ENCODE results near the gene KIT.
A peak's percentile ranks its signal among the peaks of the same experiment; 100 is the strongest.

Gene KIT

DNA sequence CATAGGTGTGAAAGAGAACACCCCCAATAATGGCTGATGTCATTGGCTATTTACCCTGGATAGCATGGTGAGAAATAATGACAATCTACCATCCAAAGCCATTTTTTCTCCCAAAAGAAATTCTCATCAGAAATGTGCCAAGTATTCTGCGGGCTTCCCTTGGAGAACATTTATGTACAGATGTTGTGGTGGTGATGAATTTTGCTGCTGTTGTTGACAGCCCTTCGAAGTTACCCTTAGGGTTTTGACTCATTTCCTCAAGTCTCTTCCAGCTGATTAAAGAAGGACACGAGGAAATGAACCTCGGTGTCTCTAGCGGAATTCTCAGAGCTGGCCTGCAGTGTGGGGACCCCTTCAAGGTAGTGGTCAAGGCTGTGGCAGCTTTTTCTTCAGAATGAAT is 3.4 kb downstream of the KIT start:
- peak in 2 of 3 donors; percentile 28 to 52 for DNase-seq

DNA sequence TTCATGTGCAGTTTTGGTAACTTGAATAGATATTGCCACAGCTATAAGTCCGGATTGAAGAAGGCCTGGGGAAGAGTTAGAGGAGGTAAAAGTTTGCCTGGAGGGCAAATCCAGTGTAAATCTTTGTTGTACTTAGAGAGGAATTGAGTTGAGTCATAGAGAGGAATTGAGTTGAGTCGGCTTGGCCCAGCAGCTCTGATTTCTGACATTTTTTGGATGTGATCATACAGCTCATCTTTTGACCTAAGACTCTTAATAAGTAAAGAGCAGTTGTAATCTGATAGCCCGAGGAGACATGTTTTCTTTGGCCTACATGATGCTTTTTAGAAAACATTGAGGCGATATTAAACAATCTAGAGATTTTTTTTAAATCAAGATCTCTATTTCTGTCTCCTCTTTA is 3.9 kb downstream of the KIT start:
- DNase-seq, result peak in 2 of 3 donors; percentile 30 to 45

DNA sequence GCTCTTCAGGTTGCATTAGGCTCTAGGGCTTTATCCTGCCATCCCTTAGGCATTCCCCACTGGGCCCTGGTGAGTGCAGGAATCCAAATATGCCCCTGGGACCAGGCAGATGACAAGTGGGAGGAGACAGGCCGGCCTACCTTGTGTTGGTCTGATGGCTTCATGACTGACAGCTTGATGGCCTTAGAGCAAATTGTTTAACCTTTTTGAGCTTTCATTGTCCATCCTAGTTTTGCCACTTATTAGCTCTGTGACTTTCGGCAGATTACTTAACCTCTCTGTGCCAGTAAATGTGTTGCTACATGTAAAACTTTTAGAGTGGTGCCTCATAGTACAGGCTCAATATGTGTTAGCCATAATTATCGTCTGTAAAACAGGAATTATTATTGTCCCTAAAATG is 4.4 kb downstream of the KIT start:
- no peak for DNase-seq

DNA sequence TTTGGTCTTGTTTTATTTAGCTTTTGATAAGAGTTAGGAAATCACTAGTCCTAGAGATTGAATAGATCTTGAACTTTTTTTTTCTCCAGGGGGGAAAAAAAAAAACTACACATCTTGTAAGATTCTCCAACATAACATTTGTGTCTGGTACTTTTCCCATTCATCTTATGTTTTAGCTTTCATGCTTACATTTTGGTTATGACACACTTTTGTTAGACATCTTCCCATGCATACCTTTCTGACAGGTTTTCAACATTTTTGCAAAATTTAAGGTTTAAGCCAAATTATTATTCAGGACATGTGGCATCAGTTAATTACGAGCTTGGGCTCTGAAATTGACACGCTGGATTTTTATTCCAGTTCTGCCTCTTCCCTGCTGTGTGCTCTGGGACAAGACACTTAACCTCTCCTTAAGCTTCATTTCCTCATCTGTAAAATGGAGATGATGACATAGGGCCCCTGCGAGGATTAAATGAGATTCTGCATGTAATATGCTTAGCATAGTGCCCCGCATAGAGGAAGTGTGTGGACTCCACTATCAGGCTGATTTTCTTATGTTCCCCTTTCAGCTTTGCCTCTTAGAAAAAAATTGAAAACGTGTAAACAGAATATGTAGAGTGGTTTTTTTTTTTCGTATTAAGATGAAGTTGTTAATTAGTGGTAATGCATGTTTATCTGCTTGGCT is 5.3 kb downstream of the KIT start:
- peak; percentile 67 to 79 (median 78) for DNase-seq

DNA sequence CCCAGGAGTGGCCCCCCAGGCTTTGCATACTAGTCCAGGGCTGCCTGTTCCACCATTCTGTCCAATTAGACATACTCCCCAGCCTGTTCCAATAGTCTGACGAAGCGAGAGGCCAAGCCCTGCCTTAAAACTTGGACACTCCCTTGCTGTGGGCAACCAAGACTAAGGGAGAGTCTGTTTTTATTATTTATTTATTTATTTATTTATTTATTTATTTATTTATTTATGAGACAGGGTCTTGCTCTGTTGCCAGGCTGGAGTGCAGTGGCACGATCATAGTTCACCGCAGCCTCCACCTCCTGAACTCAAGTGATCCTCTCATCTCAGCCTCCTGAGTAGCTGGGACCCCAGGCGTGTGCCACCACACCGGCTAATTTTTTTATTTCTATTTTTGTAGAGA is 6.6 kb downstream of the KIT start:
- DNase-seq, result no peak

DNA sequence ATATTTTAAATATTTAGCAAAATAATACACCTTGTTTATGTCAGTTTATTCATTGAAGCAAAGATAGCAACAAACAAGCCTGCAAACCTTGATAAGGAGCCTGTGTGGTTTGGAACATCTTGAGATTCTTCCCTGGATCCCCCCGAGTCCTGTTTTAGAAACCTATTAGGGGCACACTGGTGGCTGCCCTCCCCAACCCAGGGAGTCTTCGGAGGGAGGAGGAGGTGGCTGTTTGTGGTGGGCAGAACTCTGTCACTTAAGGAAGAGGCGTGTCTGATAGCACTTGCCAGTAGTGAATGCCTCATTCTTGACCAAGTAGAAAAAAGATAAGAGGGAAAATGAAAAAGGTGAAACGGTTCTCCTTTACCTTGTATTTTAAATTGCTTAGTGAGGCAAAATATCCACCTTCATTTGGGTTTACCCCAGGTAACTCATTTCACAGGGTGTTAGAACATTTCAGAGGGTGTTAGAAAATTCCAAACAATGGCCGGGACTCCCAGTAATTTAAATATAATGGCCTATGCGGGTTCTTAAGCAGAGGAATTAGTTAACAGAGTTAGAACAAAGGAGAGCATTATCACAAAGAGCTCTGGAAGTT is 10.4 kb downstream of the KIT start:
- DNase-seq, result no peak

DNA sequence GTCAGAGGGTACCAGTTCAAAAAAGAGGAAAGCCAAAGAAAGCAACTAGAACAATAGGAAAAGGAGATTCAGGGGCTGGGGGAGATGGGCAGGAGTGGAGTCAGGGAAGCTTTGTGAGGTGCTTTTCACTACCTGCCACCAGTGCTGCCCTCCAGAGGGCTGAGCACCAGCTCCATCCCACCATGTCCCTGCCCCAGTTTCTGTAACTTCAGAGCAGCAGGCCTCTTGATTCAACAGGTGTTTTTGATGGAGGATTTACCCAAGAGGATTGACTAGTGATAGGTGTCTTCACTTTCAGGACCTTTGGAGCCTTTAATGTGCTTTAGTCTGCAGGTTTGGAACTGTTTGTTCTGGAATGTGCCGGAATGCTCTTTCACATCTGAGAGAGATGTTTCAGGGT is 12.1 kb downstream of the KIT start:
- DNase-seq, result no peak

DNA sequence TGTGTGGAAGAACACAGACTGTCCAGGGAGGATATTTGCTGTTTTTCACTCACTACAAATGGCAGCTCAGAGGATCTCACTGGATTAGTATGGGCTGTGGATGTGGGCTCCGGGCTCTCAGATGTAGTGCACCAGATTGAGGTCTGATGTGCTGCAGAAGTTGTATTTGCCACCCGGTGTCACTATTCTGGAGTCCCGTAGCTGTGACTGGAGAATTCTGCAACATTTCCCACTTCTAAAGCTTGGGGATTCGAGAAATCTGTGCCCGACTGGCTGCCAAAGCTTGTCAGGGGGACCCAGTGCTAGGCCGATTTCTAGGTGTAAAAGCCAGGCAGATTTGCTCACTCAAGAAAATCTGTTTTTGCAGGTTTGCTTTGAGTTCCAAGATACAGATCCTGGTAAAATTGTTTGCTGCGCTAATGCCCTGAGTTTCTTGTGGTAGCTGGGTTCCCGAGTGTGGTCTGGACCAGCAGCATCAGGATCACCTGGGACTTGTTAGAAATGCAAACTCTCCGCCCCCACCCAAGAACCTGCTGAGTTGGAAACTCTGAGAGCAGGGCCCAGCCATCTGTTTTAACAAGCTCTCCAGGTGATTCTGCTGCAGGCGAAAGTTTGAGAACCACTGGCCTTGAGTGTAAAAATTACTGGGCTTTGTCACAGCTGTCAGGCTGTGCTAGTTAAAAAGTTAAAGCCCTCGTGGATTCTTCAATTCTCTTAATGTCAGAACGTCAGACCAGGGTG is 18.1 kb downstream of the KIT start:
- DNase-seq, result no peak

DNA sequence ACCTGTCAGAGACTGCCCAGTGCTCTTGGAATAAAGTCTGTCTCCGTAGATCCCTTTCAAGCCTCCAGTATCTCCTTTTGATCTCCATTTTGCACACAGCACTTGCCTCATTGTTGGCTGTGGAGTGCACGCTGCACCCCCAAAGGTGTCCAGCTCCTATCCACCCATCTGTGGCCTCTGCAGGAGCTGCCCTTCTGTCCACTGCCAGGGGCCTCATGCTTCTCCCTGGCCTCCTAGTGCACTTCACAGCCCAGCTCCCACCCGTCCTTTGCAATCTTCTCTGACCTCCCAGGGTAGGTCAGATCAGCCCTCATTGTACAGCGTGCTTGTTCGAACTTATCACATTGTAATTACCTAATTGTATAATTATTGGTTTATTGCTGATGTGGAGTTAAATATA is 18.9 kb downstream of the KIT start:
- DNase-seq, result no peak

DNA sequence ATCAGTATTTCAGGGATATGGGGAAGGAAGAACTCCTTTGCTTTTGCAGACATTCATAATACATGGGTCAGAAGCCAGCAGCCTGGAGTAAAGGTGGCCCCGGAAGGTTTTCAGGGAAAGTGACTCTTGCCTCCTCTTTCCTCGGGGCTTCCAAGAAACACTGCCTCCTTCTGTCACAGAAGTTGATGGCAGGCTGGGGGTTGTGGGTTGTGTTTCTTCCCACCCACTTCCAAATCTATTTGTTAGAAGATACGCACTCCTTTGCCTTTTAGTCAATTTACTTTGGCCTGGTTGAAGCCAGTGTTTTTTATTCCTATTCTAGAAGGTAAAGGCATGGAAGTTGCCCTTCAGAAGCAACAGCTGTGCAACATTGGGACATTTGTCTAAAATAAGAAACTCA is 19.7 kb downstream of the KIT start:
- DNase-seq, result no peak

DNA sequence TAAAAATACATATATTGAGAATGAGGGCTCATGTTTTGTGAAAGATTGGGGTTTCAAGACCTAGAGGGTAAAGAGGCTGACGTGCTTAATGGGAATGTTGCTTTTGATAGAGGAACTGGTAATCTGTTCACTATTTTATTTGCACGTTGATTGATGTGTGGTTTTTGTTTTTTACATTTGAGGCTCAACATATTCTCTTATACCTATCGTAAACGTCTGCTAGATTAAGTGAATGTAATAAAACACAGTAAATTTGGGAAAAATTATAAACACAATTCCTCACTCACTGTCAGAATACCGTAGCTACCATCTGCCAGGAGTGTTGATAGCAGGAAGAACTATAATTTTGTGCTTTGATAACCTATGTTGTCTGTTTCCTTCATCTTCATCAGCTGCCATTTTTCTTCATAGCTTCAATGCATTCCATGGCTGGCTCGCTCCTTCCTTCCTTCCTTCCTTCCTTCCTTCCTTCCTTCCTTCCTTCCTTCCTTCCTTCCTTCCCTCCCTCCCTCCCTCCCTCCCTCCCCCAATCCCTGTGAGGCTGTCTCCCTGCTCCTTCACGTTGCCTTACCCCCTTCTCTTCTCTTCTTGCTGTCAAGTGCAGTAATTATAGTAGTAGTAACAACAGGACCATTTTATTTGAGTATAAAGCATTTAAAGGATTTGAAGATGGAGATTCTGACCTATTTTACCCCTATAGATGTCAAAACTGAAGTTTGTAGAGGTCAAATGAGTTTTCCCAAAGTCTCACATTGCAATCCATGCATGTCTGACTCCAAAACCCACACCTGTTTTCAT is 20.3 kb downstream of the KIT start:
- DNase-seq, result no peak

DNA sequence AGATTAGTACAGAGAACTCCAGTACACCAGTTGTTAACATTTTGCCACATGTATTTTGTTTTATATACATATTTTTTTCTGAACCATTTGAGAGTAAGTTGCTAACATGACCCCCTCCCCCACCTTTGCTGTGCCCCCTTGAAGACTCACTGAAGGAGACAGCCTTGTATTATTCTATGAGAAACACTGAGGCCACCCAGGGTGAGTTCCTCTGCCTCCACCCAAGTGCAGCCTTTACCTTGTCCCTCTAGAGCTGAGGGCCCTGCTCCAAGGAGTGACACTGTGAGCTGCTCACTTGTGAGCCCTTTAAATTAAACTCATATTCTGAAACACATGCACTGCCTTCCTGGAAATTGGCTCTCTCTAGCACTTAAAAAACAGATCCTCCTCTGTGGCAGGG is 21.1 kb downstream of the KIT start:
- DNase-seq, result no peak

DNA sequence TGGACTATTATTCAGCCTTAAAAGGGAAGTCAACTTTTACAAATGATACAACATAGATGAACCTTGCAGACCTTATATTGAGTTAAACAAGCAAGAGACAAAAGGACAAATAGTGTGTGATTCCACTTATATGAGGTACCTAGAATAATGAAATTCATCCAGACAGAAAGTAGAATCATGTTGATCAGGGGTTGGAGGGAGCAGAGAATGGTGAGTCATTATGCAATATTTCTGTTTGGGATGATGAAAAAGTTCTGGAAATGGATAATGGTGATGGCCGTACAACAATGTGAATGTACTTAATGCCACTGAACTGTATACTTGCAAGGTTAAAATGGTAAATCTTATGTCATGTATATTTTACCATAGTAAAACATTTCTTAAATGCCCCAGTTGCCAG is 22.1 kb downstream of the KIT start:
- no peak for DNase-seq

DNA sequence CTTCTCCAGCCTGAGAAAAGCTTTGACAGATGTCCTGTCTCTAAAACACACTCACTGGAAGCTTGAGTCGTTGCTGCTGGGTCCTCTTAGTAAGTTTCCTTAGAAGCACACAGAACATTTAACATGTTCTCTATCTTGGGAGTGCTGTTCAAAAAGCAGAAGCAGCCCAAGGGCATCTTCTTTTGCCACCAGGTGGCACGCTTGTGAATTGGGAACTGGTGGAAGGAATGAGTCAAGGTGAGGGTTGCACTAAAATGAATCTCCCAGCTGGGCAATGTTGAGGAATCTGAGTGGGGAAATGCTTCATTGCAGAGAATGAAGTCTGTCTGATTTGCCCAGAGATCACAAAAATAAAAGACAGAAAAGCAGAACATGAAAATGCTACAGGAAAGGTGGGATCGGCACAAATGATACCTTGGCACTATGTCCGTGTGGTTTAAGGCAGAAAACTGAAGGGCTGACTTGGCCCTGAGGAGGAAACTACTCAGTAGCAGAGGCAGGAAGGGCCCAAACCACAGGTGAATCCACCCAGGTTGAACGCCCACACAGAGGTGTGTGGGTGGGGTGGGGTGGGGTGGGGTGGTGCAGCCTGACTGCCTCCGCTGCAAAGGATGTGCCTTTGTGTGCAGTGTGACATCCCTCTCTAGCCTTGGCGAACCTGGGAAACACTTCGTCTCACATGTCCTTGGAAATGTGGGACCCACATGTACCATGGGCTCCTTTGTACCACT is 26.0 kb downstream of the KIT start:
- peak; percentile 71 to 79 (median 78) for DNase-seq

DNA sequence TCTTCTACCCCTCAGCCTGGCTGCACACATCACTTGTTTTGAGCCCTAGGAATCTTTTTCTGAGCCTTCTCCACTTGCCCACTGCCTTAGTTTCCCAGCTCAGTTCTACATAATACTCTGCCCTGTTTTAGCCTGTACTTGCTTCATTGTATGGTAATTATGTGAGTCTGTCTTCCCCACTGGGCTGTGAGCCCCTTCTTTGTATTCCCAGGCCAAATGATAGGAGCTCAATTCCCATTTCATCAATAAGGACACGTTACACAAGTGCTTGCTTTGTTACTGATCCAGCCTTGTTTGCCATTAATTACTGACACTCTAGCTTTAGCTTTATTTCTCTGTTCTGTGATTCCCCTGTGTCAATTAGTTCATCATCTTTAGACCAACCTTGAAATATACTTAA is 28.1 kb downstream of the KIT start:
- DNase-seq, result no peak

DNA sequence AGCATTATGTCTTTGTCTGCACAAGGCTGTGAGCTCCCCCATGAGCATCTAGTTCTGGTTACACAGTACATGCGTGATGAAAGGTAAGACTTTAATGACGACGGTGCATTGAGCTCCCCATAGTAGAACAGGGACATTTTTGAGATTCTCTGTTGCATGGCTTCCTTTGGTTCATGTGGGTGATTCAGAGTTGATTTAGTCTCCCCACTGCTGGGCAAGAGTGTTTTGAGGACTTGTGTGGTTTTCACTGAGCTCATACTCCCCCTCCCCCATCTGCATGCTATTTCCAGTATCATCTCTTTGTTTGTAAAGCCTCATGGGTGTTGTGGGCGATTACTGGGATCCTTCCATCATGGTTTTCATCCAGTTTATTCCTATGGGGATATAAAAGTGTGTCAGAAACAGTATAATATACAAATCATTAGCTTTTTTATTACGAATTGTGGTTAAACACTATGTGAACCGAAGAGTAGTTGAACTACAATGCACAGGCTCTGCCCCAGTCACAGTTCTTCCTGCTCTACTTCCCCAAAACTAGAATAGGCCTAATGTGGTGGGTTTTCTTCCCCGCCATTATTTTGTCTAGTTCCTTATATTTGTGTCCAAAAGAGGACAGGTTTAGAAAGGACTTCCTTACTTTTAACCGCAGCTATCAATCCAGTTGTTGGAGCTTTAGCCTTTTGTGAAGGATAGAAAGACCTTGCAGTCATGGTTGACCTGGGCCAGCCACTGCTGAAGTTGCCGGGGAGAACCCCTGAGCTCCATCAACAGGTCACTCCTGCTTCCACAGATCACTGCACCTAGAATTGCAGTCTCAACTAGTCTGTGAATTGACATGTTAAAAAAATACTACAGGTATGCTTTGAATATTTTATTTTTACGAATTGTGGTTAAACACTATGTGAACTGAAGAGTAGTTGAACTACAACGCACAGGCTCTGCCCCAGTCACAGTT is 30.4 kb downstream of the KIT start:
- peak; percentile 27 to 53 (median 35) for DNase-seq

DNA sequence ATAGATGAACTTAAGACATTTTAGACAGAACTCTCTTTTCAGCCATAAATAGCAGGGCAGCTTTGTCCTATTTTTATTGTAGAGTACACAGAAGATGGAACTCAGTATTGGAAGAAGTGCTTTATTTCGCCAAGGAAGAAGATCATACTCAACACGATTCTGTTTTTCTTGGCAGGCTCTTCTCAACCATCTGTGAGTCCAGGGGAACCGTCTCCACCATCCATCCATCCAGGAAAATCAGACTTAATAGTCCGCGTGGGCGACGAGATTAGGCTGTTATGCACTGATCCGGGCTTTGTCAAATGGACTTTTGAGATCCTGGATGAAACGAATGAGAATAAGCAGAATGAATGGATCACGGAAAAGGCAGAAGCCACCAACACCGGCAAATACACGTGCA is 37.6 kb downstream of the KIT start:
- DNase-seq, result no peak

DNA sequence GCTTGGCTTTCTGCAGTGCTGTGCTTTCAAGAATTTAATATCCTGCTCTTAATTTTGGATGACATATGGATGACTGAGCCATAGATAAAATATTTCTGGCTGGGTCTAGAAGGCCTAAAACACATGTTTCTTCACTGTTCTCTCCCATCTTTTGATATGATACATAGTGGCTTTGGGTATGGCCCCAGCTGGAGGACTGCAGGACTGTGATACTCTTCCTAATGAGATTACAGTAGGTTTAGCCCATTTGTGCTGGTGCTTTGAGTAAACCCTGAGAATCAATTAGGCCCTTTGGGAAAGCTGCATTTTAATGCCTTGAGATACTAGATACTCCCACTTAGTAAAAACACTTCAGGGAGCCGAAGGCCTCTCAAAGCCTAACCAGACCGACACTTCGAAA is 38.0 kb downstream of the KIT start:
- no peak for DNase-seq

DNA sequence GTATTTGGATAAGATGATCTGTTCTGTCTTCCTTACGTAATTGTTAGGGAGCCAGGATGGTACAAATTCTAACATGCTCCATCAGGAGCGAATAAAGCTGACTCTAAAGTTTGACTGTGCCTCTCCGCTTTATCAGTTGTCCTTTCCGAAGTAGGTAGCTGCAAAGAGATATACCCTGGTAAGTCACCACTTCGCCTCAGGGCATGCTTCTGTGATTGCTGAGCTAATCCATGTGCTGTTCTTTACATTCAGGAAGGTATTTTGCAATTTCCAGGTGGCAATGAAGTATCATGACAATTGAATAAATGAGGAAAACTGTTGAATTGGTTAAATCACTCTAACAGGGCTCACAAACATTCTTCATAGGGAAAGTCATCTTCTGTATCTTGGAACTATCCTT is 38.9 kb downstream of the KIT start:
- DNase-seq, result no peak

DNA sequence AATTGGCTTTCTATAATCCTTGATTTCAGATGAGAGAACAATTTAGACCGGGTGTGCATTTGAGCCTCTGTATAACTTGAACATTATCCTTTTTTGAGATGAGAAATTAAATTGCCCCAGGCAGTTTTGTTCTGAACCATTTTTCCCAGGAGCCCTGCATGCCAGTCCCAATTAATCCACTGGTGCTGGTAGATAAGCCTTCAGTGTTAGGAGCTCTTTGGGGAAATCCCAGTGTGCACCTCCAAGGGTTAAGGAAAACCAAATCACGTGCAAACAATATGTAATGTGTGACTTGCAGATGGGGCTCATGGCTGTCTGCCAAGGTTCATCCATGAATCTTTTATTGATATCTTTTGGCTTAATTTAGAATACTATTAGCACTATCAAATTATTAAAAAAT is 43.2 kb downstream of the KIT start:
- no peak for DNase-seq

DNA sequence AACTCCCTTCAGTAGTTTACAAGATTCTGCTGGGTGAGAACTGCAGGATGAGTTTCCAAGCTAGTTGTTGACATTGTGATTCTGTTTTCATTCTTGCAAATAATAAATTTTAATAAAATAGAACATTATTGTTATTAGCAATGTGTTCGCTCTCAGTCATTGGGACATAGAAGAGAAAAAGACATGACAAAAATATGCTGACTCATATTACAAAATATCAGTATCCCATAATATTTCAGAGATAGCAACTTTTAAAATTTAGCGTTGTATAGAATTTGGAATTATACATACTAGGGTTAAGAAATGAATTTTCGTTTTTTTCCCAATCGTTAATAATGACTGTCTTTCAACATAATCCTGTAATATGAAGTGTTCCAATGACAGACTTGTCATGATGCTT is 45.4 kb downstream of the KIT start:
- DNase-seq, result no peak

DNA sequence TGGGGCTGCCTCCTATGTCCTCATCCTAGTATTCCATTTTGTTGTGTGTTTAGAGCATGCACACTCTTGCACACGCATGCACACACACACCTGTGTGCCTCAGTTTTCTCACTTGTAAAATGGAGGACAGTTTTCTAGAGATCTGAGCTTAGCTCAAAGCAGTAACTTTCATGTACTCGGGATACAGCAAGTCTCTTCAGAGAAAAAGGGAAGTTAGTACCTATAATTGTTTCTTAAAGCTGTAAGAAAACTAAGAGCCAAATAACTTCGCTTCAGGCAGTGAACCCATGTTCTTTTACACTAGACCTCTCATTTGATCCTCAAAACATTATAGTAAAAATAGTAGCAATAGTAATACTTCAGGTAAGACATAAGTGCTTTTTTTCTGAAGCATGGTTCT is 49.6 kb downstream of the KIT start:
- DNase-seq, result peak in 1 of 3 donors; percentile 23

Measured in suppressor macrophage treated with lipopolysaccharide for 1 hour (primary cell).